HG03439 (cell line): ENCODE measurements around the gene OR52E6.

ENCODE experiments used
- ATAC-seq: cut with Tn5 transposase; IDR thresholded peaks from one replicate; pipeline ENCODE4 v1.9.1; 2021; ENCODE audit warnings: mild to moderate bottlenecking, moderate library complexity; ENCODE audit not compliant: unreplicated experiment

The OR52E6 gene

GRCh38 chr11:5841797-5842196, at the start of gene OR52E6:
Gene OR52E6 (minus strand): TSS chr11:5841897. CDS start chr11:5841897, 0 bp downstream.
- no peak for ATAC-seq

GRCh38 chr11:5891216-5891800, 49.6 kb upstream of the OR52E6 start:
- ATAC-seq: no peak

GRCh38 chr11:5887661-5888060, 46.0 kb upstream of the OR52E6 start:
- ATAC-seq: no peak

DNA sequence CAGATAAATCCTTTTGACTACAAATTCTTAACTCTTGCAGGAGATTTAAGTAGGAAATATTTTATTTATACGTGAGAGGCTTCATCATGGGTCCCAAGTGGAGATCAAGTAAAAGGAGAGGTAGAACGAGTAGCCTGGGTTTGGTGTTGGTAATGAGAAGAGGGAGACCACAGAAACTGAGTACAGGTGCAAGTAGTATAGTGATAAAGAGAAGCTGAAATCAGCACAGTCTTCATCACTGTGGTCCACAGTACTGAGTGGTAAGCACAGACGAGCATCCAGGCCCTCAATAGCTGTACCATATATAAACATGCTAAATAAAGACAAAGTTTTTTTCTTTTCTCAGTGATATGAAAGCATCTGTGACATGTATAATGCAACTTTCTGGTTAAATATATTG, 45.5 kb upstream of the OR52E6 start:
- ATAC-seq: no peak

DNA sequence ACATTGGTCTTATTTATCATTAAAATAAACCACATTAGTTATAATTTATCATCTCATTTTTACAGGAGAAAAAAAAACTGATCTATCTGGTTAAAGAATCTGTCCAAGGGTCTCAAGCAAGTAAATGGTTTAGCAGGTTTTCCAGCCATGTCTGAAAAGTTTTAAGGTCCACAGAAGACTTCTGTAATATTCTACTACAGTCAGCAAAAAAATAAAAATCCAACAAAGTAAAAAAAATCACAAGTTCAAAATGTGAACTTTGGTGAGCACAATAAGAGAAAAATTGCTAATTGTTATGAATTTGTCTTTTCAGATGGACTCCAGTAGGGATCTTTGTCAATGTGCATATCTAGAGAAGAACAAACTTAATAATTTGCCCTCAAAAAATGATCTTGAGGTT, 40.1 kb upstream of the OR52E6 start:
- no peak for ATAC-seq

DNA sequence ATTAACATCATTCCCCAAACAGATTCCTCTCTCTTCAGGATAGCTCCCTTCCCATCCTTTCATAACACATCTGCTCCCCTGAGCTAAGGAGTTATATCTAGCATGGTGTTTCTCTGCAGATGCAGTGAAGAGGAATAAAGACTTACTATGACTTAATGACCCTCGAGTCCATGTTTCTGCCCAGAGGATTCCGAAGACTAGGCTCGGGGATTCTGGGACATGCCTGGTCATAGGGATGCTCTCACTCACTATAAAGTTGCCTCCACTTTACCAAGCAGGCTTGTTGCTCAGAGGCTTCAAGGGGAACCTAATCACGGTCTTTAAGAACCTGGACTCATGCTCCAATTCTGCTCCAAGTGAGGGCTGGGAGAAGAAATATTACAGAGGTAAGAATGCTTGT, 38.6 kb upstream of the OR52E6 start, which contains the start of gene OR52E4:
OR52E4 (plus strand) TSS at position 301 of the 400 bp plus-strand sequence. CDS start 3,664 bp downstream, outside the sequence.
- no peak for ATAC-seq

GRCh38 chr11:5878564-5878963, 36.9 kb upstream of the OR52E6 start:
- no peak for ATAC-seq

- ATAC-seq: no peak
Measured at GRCh38 chr11:5865826-5866225, 24.1 kb upstream of the OR52E6 start.

DNA sequence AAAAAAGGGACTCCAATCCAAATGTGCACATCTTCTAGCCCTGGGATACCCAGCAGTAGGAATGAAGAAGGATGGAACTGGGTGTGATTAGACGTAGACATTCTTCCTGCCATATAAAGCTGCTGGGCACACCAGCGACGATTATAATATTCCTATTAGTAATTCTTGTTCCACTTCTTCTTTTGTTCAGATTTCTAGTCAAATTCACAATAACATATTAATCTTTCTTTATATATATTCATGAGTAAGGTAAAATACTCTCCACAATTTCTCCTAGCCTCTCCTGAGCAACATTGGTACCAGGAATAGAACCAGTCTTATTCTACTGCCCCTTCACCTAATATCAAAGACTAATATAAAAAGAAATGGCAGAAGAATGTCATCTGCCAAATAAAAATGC, 15.9 kb upstream of the OR52E6 start, which contains the start of gene OR52E8:
OR52E8 (minus strand) TSS at position 101 of the 400 bp plus-strand sequence; CDS start at position 101, 0 bp downstream.
- no peak for ATAC-seq

DNA sequence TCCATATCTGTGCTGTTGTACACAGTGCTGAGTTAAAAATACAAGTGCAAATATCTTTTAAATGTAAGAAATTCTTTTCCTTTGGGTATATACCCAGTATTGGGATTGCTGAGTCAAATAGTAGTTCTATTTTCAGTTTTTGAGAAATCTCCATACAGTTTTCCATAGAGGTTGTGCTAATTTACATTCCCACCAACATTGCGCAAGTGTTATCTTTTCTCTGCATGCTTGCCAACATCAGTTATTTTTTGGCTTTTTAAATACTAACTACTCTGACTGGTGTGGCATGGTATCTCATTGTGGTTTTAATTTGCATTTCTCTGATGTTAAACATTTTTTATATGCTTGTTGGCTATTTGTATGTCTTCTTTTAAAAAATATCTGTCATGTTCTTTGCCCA, 9.3 kb upstream of the OR52E6 start:
- ATAC-seq: no peak

- no peak for ATAC-seq
Measured at GRCh38 chr11:5847711-5848110, 6.0 kb upstream of the OR52E6 start.

- ATAC-seq: no peak
Measured at GRCh38 chr11:5846701-5847100, 5.0 kb upstream of the OR52E6 start.

- no peak for ATAC-seq
Measured at GRCh38 chr11:5837695-5838094, 4.0 kb downstream of the OR52E6 start.

DNA sequence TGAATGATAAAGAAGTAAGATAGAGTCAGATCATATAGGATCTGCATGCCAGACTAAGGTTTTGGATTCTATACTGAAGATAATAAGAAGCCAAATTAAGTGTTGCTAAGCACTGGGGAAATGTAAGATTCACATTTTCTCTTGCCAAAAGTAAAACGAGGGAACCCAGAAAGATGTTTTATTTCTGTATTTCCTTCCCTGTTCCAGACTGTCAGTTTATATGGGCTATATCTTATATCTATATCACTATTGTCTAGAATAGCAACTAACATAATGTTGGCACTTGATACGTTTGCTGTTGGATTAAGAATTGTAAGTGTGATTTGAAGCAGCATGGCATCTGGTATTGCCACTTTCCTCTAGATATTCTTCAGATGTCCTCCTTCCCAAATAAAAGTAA, 8.3 kb downstream of the OR52E6 start:
- ATAC-seq: no peak

DNA sequence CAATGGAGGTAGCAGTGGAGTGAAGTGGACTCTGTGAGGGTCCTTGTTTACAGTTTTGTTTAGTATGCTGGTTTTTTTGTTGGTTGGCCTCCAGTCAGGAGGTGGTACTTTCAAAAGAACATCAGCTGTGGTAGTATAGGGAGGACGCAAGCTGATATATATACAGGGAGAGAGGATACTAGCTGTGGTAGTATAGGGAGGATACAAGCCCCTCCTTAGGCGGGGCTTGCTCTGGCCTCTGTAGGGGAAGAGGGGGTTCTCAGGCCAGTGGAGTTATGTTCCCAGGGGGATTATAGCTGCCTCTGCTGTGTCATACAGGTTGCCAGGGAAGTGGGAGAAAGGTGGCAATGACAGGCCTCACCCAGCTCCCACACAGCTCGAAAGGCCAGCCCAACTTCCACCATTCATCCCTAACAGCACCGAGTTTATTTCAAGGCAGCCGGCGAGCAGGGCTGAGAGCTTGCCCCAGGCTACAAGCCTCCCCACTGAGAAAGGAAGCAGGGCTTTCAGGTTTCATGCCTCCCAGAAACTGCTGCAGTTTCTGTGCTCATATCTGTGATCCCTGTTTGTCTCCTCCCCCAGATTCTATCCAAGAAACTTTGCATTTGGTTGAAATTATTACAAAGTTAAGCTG, 10.4 kb downstream of the OR52E6 start:
- ATAC-seq: no peak

GRCh38 chr11:5818245-5818886, 23.3 kb downstream of the OR52E6 start:
- peak; percentile 66 for ATAC-seq

GRCh38 chr11:5815534-5815933, 26.2 kb downstream of the OR52E6 start:
- ATAC-seq: no peak

GRCh38 chr11:5809905-5810795, 31.5 kb downstream of the OR52E6 start:
- ATAC-seq: no peak

DNA sequence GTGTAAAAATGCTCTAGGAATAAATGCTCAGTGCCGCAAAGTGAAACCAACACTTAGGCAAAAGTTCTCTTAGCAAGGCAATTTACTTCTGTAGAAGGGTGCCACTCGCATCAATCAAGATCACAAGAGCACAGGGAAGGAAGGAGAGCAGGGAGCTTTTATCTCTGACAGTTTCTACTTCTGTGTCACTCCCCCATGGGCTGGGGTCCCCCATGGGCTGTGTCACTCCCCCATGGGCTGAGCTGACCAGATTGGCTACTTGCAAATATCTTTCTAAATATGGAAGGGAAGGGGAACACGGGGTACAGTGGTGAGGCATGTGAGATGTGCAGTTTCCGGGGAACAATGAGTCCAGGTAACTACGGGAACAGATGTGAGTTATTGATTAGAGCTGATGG, 32.6 kb downstream of the OR52E6 start:
- peak; percentile 24 for ATAC-seq

GRCh38 chr11:5808500-5809121, 33.1 kb downstream of the OR52E6 start, which contains the start of gene OR52N2:
Gene OR52N2 (plus strand): TSS chr11:5808924. CDS start chr11:5820336, 11,412 bp downstream.
- peak; percentile 94 for ATAC-seq

DNA sequence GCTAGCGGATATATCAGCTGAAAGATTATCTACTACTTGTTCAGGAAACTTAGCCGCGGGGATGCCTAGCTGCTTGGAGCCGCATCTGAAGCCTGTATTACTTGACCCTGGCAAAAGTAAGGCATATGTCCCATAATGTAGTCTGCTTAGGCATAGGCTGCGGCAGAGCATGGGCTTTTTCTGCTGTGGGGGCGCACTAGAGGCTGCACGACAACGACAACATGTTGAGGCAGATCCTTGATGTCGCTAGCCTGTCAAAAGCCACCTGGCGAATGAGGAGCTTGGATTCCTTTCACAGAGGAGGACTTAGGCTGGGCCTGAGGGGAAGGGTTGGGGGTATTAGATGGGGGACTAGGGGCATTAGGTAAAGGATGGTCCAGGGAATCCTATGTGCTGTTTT, 34.1 kb downstream of the OR52E6 start:
- ATAC-seq: no peak
